Stimulated activated naive B cell treated with anti-CD40 and anti-IgM and Interleukin-4, amounts not matched to agents 10 μg/mL and 1 μg/mL and 100 μg/mL, for 72 hours (primary cell): ENCODE data around the gene ATF1.

Experiments
- ATAC-seq, 2 donors: fragments of 150-1000 bp; cut with Tn5 transposase; replicated peaks; 2 replicates each; pipeline ENCODE4 v1.10.0; 2021; ENCODE audit warnings: moderate library complexity in 1 of 2
- DNase-seq: peaks from one replicate; pipeline ENCODE4 v3.0.0; 2021
- H3K27ac Mint-ChIP-seq: one replicate; pipeline ENCODE4 v1.8.0; 2022; ENCODE audit warnings: mild to moderate bottlenecking, mixed read lengths
- H3K27me3 Mint-ChIP-seq, 2 donors: one replicate each; pipeline ENCODE4 v1.8.0; 2022; ENCODE audit warnings: mixed read lengths in 2 of 2
- H3K36me3 Mint-ChIP-seq, 2 donors: one replicate each; pipeline ENCODE4 v1.8.0; 2022; ENCODE audit warnings: mixed read lengths in 2 of 2, mild to moderate bottlenecking in 1 of 2
- H3K4me1 Mint-ChIP-seq, 2 donors: one replicate each; pipeline ENCODE4 v1.8.0; 2022; ENCODE audit warnings: mixed read lengths in 2 of 2, mild to moderate bottlenecking in 1 of 2
- H3K4me3 Mint-ChIP-seq, 2 donors: one replicate each; pipeline ENCODE4 v1.8.0; 2022; ENCODE audit warnings: mild to moderate bottlenecking in 2 of 2, mixed read lengths in 2 of 2, moderate library complexity in 1 of 2
- H3K9me3 Mint-ChIP-seq, 2 donors: one replicate each; pipeline ENCODE4 v1.8.0; 2022; ENCODE audit warnings: mixed read lengths in 2 of 2, mild to moderate bottlenecking in 1 of 2

ATF1 gene

GRCh38 chr12:50772470-50772869 is 8.6 kb downstream of the ATF1 start:
- ATAC-seq (no peak), DNase-seq (no peak)
- Mint-ChIP-seq H3K27me3 (no peaks in the 10 kb centered on the region), H3K27ac (no peak overlapping the region), H3K36me3 (peaks cover 15 to 31% of the 10 kb centered on the region in 2 donors), H3K4me3 (no peak overlapping the region), H3K9me3 (no peaks in the 10 kb centered on the region), H3K4me1 (peaks cover 7 to 12% of the 10 kb centered on the region in 2 donors)

- H3K27ac Mint-ChIP-seq: no peak overlapping the region
- H3K27me3 Mint-ChIP-seq: no peaks in the 10 kb centered on the region
- H3K4me1 Mint-ChIP-seq: peaks cover 9 to 13% of the 10 kb centered on the region in 2 donors
- no peak for ATAC-seq
- H3K9me3 Mint-ChIP-seq: no peaks in the 10 kb centered on the region
- H3K36me3 Mint-ChIP-seq: peaks cover 15 to 31% of the 10 kb centered on the region in 2 donors
- no peak for DNase-seq
- no peak overlapping the region for H3K4me3 Mint-ChIP-seq
These were observed 9.0 kb downstream of the ATF1 start for GRCh38 chr12:50772877-50773276.

- DNase-seq (no peak), ATAC-seq (no peak)
- Mint-ChIP-seq H3K4me1 (peaks cover 9 to 24% of the 10 kb centered on the region in 2 donors), H3K27me3 (no peaks in the 10 kb centered on the region), H3K9me3 (no peaks in the 10 kb centered on the region), H3K27ac (no peak overlapping the region), H3K4me3 (no peak overlapping the region), H3K36me3 (peaks cover 17 to 37% of the 10 kb centered on the region in 2 donors)
These were observed 11.3 kb downstream of the ATF1 start for GRCh38 chr12:50775251-50775650.

DNA sequence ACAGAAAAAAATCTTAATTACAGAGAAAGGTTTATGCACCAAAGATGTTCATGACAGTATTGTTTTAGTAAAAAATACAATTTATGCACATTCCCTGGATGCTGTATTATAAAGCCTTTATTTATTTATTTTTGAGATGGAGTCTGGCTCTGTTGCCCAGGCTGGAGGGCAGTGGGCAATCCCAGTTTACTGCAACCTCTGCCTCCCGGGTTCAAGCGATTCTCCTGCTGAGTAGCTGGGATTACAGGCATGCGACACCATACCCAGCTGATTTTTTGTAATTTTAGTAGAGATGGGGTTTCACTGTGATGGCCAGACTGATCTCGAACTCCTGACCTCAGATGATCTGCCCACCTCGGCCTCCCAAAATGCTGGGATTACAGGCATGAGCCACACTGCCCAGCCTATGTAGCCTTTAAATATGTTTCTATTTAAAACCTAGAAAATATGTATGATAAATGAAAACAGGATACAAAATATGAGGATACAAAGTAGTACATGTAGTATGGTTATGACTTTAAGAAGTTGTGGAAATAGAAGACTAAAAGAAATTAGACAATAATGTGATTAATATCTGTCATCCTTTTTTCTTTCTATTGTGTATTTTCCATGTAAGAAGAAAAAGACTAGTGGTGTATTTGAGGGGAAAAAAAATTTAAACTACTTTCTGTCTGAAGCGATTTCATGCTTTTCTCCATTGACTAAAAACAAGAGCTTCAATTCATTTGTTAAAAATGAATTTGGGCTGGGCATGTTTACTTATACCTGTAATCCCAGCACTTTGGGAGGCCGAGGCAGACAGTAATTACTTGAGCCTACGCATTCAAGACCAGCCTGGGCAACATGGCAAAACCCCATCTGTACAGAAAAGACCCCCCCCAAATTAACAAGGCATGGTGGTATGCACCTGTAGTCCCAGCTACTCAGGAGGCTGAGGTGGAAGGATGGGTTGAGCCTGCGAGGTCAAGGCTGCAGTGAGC is 13.1 kb downstream of the ATF1 start:
- Mint-ChIP-seq H3K27me3 (no peaks in the 10 kb centered on the region), H3K9me3 (no peaks in the 10 kb centered on the region), H3K4me1 (peaks cover 9 to 24% of the 10 kb centered on the region in 2 donors), H3K27ac (no peak overlapping the region), H3K36me3 (peaks cover 14 to 29% of the 10 kb centered on the region in 2 donors), H3K4me3 (no peak overlapping the region)
- ATAC-seq (no peak), DNase-seq (no peak)

GRCh38 chr12:50778663-50779590 is 15.0 kb downstream of the ATF1 start:
- Mint-ChIP-seq H3K27me3 (no peaks in the 10 kb centered on the region), H3K36me3 (peaks cover 3 to 16% of the 10 kb centered on the region in 2 donors), H3K9me3 (no peaks in the 10 kb centered on the region), H3K4me1 (peaks cover 6 to 23% of the 10 kb centered on the region in 2 donors), H3K27ac (no peak overlapping the region), H3K4me3 (no peak overlapping the region)
- DNase-seq (no peak), ATAC-seq (no peak)

- Mint-ChIP-seq H3K27ac (no peak overlapping the region), H3K36me3 (peaks cover 4 to 20% of the 10 kb centered on the region in 2 donors), H3K4me3 (no peak overlapping the region), H3K4me1 (peaks cover 11 to 18% of the 10 kb centered on the region in 2 donors), H3K27me3 (no peaks in the 10 kb centered on the region), H3K9me3 (no peaks in the 10 kb centered on the region)
- ATAC-seq (no peak), DNase-seq (no peak)
These were observed 16.1 kb downstream of the ATF1 start for GRCh38 chr12:50780013-50780412.

- peaks cover 4 to 9% of the 10 kb centered on the region in 2 donors for H3K9me3 Mint-ChIP-seq
- no peaks in the 10 kb centered on the region for H3K27me3 Mint-ChIP-seq
- H3K4me3 Mint-ChIP-seq: no peak overlapping the region
- ATAC-seq (no peak), DNase-seq (no peak)
- H3K27ac Mint-ChIP-seq: no peak overlapping the region
- H3K36me3 Mint-ChIP-seq: peaks cover 34 to 47% of the 10 kb centered on the region in 2 donors
- H3K4me1 Mint-ChIP-seq: peaks cover 0 to 4% of the 10 kb centered on the region in 2 donors
These were observed 20.6 kb downstream of the ATF1 start for GRCh38 chr12:50784501-50784900.

GRCh38 chr12:50785406-50786001 is 21.6 kb downstream of the ATF1 start:
- no peak overlapping the region for H3K4me3 Mint-ChIP-seq
- peaks cover 3 to 4% of the 10 kb centered on the region in 2 donors for H3K4me1 Mint-ChIP-seq
- H3K36me3 Mint-ChIP-seq: peaks cover 37 to 49% of the 10 kb centered on the region in 2 donors
- no peak overlapping the region for H3K27ac Mint-ChIP-seq
- no peak for ATAC-seq
- H3K9me3 Mint-ChIP-seq: peaks cover 4 to 9% of the 10 kb centered on the region in 2 donors
- H3K27me3 Mint-ChIP-seq: no peaks in the 10 kb centered on the region
- DNase-seq: no peak

- peaks cover 44 to 58% of the 10 kb centered on the region in 2 donors for H3K36me3 Mint-ChIP-seq
- ATAC-seq: no peak
- no peak overlapping the region for H3K27ac Mint-ChIP-seq
These were observed 22.8 kb downstream of the ATF1 start for GRCh38 chr12:50786498-50787231.

DNA sequence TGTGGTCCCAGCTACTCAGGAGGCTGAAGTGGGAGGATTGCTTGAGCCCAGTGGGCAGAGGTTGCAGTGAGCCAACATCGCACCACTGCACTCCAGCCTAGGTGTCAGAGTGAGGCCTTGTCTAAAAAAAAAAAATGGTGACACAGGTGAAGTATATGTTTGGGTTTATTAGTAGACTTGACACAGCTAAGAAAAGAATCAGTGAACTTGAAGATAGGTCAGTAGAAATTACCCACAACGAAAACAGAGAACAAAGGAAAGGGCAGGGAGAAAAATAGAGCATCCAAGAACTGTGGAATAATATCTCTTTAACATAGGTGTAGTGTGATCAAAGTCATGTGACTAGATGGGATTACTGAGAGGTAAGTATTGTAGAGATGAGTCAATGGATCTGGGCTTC is 23.7 kb downstream of the ATF1 start:
- Mint-ChIP-seq H3K4me1 (peaks cover 13 to 16% of the 10 kb centered on the region in 2 donors), H3K27ac (no peak overlapping the region)

More at GRCh38 chr12:50786498-50787231, 22.8 kb downstream of the ATF1 start:
- Mint-ChIP-seq H3K4me3 (no peak overlapping the region), H3K9me3 (peaks cover 6 to 9% of the 10 kb centered on the region in 2 donors), H3K4me1 (peaks cover 13 to 15% of the 10 kb centered on the region in 2 donors), H3K27me3 (no peaks in the 10 kb centered on the region)
- DNase-seq: no peak

DNA sequence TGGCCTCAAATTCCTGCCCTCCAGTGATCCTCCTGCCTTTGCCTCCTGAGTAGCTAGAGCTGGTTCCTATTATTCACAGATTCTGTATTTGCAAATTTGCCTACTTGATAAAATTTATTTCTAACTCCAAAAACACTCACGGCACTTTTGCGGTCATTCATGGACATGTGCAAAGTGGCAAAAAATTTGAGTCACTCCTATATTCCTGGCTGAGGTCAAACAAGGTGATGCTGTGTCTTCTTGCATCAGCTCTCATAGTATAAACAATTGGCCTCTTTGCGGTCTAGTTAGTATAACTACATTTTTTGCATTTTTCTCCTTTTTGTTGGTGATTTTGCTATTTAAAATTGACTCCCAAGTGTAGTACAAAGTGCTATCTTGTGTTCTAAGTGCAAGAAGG is 24.7 kb downstream of the ATF1 start:
- no peak overlapping the region for H3K4me3 Mint-ChIP-seq
- DNase-seq: no peak
- ATAC-seq: no peak
- peaks cover 44 to 55% of the 10 kb centered on the region in 2 donors for H3K36me3 Mint-ChIP-seq
- no peaks in the 10 kb centered on the region for H3K27me3 Mint-ChIP-seq
- no peak overlapping the region for H3K27ac Mint-ChIP-seq
- H3K9me3 Mint-ChIP-seq: peaks cover 6 to 9% of the 10 kb centered on the region in 2 donors
- peaks cover 13 to 16% of the 10 kb centered on the region in 2 donors for H3K4me1 Mint-ChIP-seq

More for the DNA sequence above, 23.7 kb downstream of the ATF1 start:
- DNase-seq: no peak
- no peak for ATAC-seq
- no peak overlapping the region for H3K4me3 Mint-ChIP-seq
- peaks cover 6 to 9% of the 10 kb centered on the region in 2 donors for H3K9me3 Mint-ChIP-seq
- H3K27me3 Mint-ChIP-seq: no peaks in the 10 kb centered on the region
- H3K36me3 Mint-ChIP-seq: peaks cover 44 to 55% of the 10 kb centered on the region in 2 donors

DNA sequence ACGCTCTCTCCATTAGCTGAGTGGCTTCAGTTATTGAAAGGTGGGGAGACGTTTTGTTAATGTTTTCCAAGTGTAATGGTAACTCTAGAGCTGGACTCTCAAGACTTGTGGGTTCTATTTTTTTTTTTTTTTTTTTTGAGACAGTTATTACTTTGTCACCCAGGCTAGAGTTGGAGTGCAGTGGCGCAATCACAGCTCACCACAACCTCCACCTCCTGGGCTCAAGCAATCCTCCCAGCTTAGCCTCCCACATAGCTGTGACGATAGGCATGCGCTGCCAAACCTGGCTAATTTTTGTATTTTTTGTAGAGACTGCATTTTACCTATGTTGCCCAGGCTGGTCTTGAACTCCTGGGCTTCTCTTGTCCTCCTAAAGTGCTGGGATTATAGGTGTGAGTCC is 26.2 kb downstream of the ATF1 start:
- ATAC-seq (no peak), DNase-seq (no peak)
- H3K27ac Mint-ChIP-seq: no peak overlapping the region

DNA sequence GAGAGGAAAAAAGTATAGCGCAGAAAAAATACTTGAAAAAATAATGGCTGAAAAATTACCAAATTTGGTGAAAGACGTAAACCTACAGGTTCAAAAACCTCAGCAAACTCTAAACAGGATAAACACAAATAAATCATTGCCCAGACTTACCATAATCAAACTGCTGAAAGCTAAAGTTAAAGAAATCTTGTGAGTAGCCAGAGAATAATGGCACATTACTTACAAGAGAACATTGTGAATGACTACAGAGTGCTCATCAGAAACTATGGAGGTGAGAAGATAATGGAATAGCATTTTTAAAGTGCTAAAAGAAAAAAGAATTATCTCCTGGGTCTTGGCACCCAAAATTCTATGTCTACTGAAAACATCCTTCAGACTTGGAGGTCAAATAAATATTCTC is 36.0 kb downstream of the ATF1 start:
- Mint-ChIP-seq H3K9me3 (peaks cover 5% of the 10 kb centered on the region in 2 donors), H3K27ac (no peak overlapping the region), H3K36me3 (peaks cover 48% of the 10 kb centered on the region in 2 donors), H3K4me3 (no peak overlapping the region), H3K27me3 (no peaks in the 10 kb centered on the region), H3K4me1 (no peaks in the 10 kb centered on the region)
- DNase-seq (no peak), ATAC-seq (no peak)

More for the DNA sequence above, 26.2 kb downstream of the ATF1 start:
- no peaks in the 10 kb centered on the region for H3K27me3 Mint-ChIP-seq
- H3K4me1 Mint-ChIP-seq: peaks cover 8 to 16% of the 10 kb centered on the region in 2 donors
- H3K9me3 Mint-ChIP-seq: peaks cover 6 to 9% of the 10 kb centered on the region in 2 donors
- H3K36me3 Mint-ChIP-seq: peaks cover 42 to 50% of the 10 kb centered on the region in 2 donors
- H3K4me3 Mint-ChIP-seq: no peak overlapping the region
